Upper lobe of left lung (tissue), 6 donors: ENCODE data around the gene TTC7B. TPM values are rescaled to one million over a fixed set of nuclear protein-coding genes. Genes with fewer than 3 reads are reported as not detected.
A peak's percentile ranks its signal among the peaks of the same experiment; 100 is the strongest.

ENCODE experiments used
- ATAC-seq, 2 donors: fragments of 200-7000 bp; cut with Tn5 transposase; one replicate each; pipeline ENCODE4 v1.9.1; 2022; ENCODE audit warnings: mild to moderate bottlenecking in 2 of 2, moderate library complexity in 2 of 2; ENCODE audit not compliant: low FRiP score in 2 of 2
- DNase-seq, 2 donors: peaks; one replicate each; pipeline ENCODE4 v3.0.0-alpha.2; 2019 to 2020
- H3K27ac ChIP-seq, 4 donors: fragments of 200-600 bp; sonication (generic); one replicate each; pipeline ENCODE4 v1.5.1; 2016 to 2019
- H3K27me3 ChIP-seq, 4 donors: fragments of 200-600 bp; sonication (generic); one replicate each; pipeline ENCODE4 v1.5.1; 2017 to 2019
- H3K36me3 ChIP-seq, 4 donors: fragments of 200-600 bp; sonication (generic); one replicate each; pipeline ENCODE4 v1.5.1; 2016 to 2019
- H3K4me1 ChIP-seq, 4 donors: fragments of 200-600 bp; sonication (generic); one replicate each; pipeline ENCODE4 v1.5.1; 2018 to 2019
- H3K4me3 ChIP-seq, 4 donors: fragments of 200-600 bp; sonication (generic); one replicate each; pipeline ENCODE4 v1.5.1; 2017 to 2019; ENCODE audit warnings: mild to moderate bottlenecking in 2 of 4, moderate library complexity in 1 of 4
- H3K9me3 ChIP-seq, 4 donors: fragments of 200-600 bp; sonication (generic); one replicate each; pipeline ENCODE4 v1.5.1; 2018 to 2019
- CTCF ChIP-seq, 6 experiments: fragments of 450-650 bp in 4 of 6; fragments of 200-600 bp in 2 of 6; sonication (generic) in 2 of 6; IDR thresholded peaks; one replicate each; pipeline ENCODE4 v1.5.1; 2016 to 2019; ENCODE audit warnings: antibody characterized with exemption in 6 of 6
- EP300 ChIP-seq, 4 donors: sonication (generic); formaldehyde crosslinking; IDR thresholded peaks; one replicate each; pipeline ENCODE4 v1.5.1; 2017; ENCODE audit warnings: antibody characterized with exemption in 4 of 4, control low read depth in 2 of 4
- POLR2A ChIP-seq, 4 donors: fragments of 450-650 bp; IDR thresholded peaks; one replicate each; pipeline ENCODE4 v1.5.1; 2016 to 2017; ENCODE audit warnings: antibody characterized with exemption in 4 of 4, mild to moderate bottlenecking in 2 of 4
- POLR2AphosphoS5 ChIP-seq, 2 donors: sonication (generic); formaldehyde crosslinking; IDR thresholded peaks; one replicate each; pipeline ENCODE4 v1.5.1; 2017; ENCODE audit warnings: antibody characterized with exemption in 2 of 2
- WGBS, 2 donors: methylation state at CpG; one replicate each; pipeline ENCODE4 v1.1.5; 2017 to 2018; 5-methylcytosine and 5-hydroxymethylcytosine counted together
- total RNA-seq, 6 donors: library from RNA; depleted of rRNA in 4 of 6; stranded (reverse); fragments of >200 nt in 4 of 6; gene quantifications; one replicate each; pipeline versions ENCODE4 v1.1.0 to v1.2.1, GENCODE V29; 2016 to 2021
- donor health status: DM: no; HTN: no; CAD: no; lungs with moderate emphysema.
- donor health status: DM: no; HTN: yes; CAD: no; lungs with severe emphysema.

TTC7B gene
- total RNA-seq, 6 donors from 2014 or later = 13.5 to 87.3 (median 37.5) TPM

DNA sequence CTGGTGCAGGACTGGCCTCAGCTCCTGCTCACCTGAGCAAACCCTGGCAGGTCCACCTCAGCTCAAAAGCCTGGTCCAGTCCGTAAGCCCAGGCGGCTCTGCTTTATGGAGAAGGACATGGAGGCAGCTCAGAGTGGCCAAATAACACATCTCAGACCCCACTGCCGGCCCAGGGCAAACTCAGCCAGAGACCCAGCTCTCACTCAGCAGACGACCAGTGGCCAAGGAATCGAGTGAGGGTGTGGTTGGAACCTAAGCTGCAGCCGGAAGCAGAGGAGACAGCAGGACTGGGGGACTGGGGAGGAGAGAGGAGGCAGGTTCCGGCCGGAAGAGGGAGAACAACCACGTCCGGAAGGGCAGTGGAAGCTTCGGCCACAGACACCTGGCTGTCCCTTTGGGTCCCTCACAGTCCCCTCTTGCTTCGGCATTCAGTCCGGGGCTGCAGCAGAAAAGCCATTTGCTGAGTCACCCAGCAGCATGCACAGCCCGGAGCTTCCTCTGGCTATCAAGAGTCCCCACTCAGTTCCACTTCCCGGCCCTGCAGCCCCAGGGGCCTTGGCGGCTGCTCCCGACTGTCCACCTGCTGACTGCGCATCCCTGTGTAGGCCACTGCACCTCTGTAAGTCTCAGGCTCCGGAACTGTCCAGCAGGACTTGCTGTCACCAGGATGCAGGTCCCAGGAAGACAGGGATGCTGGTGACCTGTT, 315.4 kb downstream of the TTC7B start:
- H3K27me3 ChIP-seq = no peaks in the 10 kb centered on the region
- peak; percentile 15 to 55 for ATAC-seq
- H3K27ac ChIP-seq = no peak overlapping the region
- no peaks in the 10 kb centered on the region for H3K36me3 ChIP-seq
- no peaks in the 10 kb centered on the region for H3K9me3 ChIP-seq
- 46 to 52% methylated on average over 4 to 19 of the region's 19 CpGs for WGBS, 2 donors
- no peak overlapping the region for H3K4me3 ChIP-seq
- peaks cover 0 to 11% (median 3%) of the 10 kb centered on the region in 4 donors for H3K4me1 ChIP-seq
- TF ChIP-seq EP300 (IDR thresholded peaks at IDR 0.05) = no peak
- TF ChIP-seq POLR2AphosphoS5 (IDR thresholded peaks at IDR 0.05) = no peak
- no peak for TF ChIP-seq CTCF (IDR thresholded peaks at IDR 0.05)
- TF ChIP-seq POLR2A (IDR thresholded peaks at IDR 0.05) = no peak
- peak in 1 of 2 donors; percentile 54 for DNase-seq

DNA sequence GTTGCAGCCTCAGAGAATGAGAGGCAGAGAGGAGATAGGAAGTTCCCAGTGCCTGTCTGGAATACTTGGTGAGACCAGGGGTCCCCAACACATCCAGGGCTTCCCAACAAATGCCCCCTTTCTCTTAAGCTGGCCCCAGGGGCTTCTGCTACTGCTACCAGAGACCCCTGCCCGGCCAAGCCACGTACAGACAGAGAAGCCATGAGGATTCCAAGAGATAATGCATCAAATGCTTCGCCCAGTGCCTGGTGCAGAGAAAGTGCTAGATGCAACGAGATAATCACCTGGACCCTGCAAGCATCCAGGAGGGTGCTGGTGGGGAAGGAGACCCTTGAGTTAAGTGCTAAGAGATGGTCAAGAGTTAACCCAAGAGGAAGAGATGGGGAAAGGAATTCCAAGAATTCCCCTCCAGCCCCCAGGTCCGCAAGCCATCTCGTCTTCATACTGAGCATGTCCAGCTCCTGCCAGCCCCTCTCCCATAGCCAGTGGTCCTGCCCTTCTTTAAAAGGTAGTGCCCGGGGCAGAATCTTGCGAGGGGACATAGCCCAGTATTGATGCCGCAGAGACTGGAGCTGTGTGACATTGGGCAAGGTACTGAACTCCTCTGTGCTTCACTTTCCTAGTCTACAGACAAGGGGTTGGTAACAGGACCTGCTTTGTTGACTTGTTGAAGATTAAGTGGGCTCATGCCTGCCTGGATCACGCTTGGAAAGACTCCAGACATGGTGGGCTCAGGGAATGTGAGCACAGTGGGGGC, 316.1 kb downstream of the TTC7B start:
- Histone ChIP-seq H3K4me3 (no peak overlapping the region), H3K27me3 (no peaks in the 10 kb centered on the region), H3K9me3 (no peaks in the 10 kb centered on the region), H3K36me3 (no peaks in the 10 kb centered on the region), H3K27ac (no peak overlapping the region), H3K4me1 (peaks cover 0 to 11% (median 3%) of the 10 kb centered on the region in 4 donors)
- no peak for ATAC-seq
- no peak for TF ChIP-seq CTCF (IDR thresholded peaks at IDR 0.05)
- no peak for TF ChIP-seq POLR2A (IDR thresholded peaks at IDR 0.05)
- TF ChIP-seq EP300 (IDR thresholded peaks at IDR 0.05) = no peak
- no peak for TF ChIP-seq POLR2AphosphoS5 (IDR thresholded peaks at IDR 0.05)
- WGBS, 2 donors = 68 to 79% methylated on average over 9 to 10 of the region's 10 CpGs
- DNase-seq = no peak

DNA sequence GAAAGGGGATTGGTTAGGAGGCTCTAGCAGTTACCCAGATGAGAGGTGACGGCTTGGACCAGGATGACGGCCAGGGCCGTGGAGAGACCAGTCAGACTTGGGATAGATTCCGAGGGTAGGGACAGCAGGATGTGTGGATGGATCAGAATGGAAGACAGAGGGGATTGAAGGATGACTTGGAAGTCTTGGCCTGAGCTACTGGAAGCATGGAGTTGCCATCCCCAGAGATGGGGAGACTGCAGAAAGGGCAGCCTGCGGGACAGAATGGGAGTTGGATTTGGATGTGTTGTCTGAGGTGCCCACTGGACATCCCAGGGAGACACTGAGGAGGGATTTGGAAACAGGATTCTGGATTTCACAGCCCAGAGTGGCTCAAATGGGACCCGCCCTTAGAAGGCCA, 317.1 kb downstream of the TTC7B start:
- no peak overlapping the region for H3K4me3 ChIP-seq
- no peaks in the 10 kb centered on the region for H3K27me3 ChIP-seq
- H3K9me3 ChIP-seq = no peaks in the 10 kb centered on the region
- no peaks in the 10 kb centered on the region for H3K36me3 ChIP-seq
- ATAC-seq (no peak), DNase-seq (no peak)
- peaks cover 0 to 11% (median 3%) of the 10 kb centered on the region in 4 donors for H3K4me1 ChIP-seq
- no peak for TF ChIP-seq EP300 (IDR thresholded peaks at IDR 0.05)
- TF ChIP-seq POLR2A (IDR thresholded peaks at IDR 0.05) = no peak
- no peak for TF ChIP-seq POLR2AphosphoS5 (IDR thresholded peaks at IDR 0.05)
- TF ChIP-seq CTCF (IDR thresholded peaks at IDR 0.05) = no peak
- WGBS, 2 donors = 83 to 95% methylated on average over 6 of the region's 6 CpGs
- H3K27ac ChIP-seq = no peak overlapping the region

GRCh38 chr14:90498198-90498597, 318.0 kb downstream of the TTC7B start:
- no peaks in the 10 kb centered on the region for H3K36me3 ChIP-seq
- no peak for TF ChIP-seq CTCF (IDR thresholded peaks at IDR 0.05)
- H3K4me3 ChIP-seq = no peak overlapping the region
- H3K9me3 ChIP-seq = no peaks in the 10 kb centered on the region
- H3K4me1 ChIP-seq = peaks cover 0 to 7% (median 3%) of the 10 kb centered on the region in 4 donors
- DNase-seq (no peak), ATAC-seq (no peak)
- no peaks in the 10 kb centered on the region for H3K27me3 ChIP-seq
- no peak overlapping the region for H3K27ac ChIP-seq
